CD4-positive, alpha-beta memory T cell (primary cell): ENCODE measurements around the gene BPIFB1. TPM values are rescaled to one million over a fixed set of nuclear protein-coding genes. Genes with fewer than 3 reads are reported as not detected.

ENCODE experiments used
- CTCF ChIA-PET: fragments of 350-600 bp; sonication (Branson Sonifier 250); formaldehyde crosslinking; loops from one replicate; lab custom pipeline; 2021; ENCODE audit warnings: inconsistent platforms; ENCODE audit not compliant: partially characterized antibody; lab: Charles Lee
- POLR2A ChIA-PET: fragments of 350-600 bp; sonication (Branson Sonifier 250); formaldehyde crosslinking; loops from one replicate; lab custom pipeline; 2021; ENCODE audit not compliant: partially characterized antibody; lab: Charles Lee
- DNase-seq, 5 donors: peaks; one replicate each; pipeline versions ENCODE4 v3.0.0 to v3.0.0-alpha.2; 2020 to 2022; ENCODE audit warnings: mixed read lengths in 1 of 5
- H3K27ac ChIP-seq: one replicate; pipeline ENCODE4 v1.7.0; 2013; ENCODE audit warnings: low read depth, low read length
- H3K27me3 ChIP-seq: 2 replicates; pipeline ENCODE4 v1.7.0; 2013; ENCODE audit warnings: mild to moderate bottlenecking, low read length, moderate library complexity; ENCODE audit not compliant: insufficient read depth
- H3K36me3 ChIP-seq: 2 replicates; pipeline ENCODE4 v1.7.0; 2013; ENCODE audit warnings: mild to moderate bottlenecking, low read length, moderate library complexity; ENCODE audit not compliant: insufficient read depth
- H3K4me1 ChIP-seq: 2 replicates; pipeline ENCODE4 v1.7.0; 2013; ENCODE audit warnings: mild to moderate bottlenecking, low read length, moderate library complexity; ENCODE audit not compliant: insufficient read depth
- H3K4me3 ChIP-seq, 2 donors: one replicate each; pipeline ENCODE4 v1.7.0; 2013; ENCODE audit warnings: low read length in 2 of 2, mild to moderate bottlenecking in 1 of 2
- H3K9me3 ChIP-seq, 2 donors: one replicate each; pipeline ENCODE4 v1.7.0; 2013; ENCODE audit warnings: low read length in 2 of 2, control low read depth in 1 of 2; ENCODE audit not compliant: control insufficient read depth in 1 of 2
- H3K27ac Mint-ChIP-seq, 7 donors: one replicate each; pipeline ENCODE4 v1.8.0; 2020 to 2021; ENCODE audit warnings: mixed read lengths in 7 of 7, mild to moderate bottlenecking in 6 of 7, inconsistent platforms in 3 of 7, moderate library complexity in 3 of 7
- H3K27me3 Mint-ChIP-seq, 2 donors: one replicate each; pipeline ENCODE4 v1.8.0; 2020 to 2021; ENCODE audit warnings: mixed read lengths in 2 of 2
- H3K36me3 Mint-ChIP-seq, 2 donors: one replicate each; pipeline ENCODE4 v1.8.0; 2020 to 2021; ENCODE audit warnings: mixed read lengths in 2 of 2, inconsistent platforms in 1 of 2, mild to moderate bottlenecking in 1 of 2
- H3K4me1 Mint-ChIP-seq, 4 donors: one replicate each; pipeline ENCODE4 v1.8.0; 2020 to 2021; ENCODE audit warnings: mixed read lengths in 4 of 4, mild to moderate bottlenecking in 1 of 4
- H3K4me3 Mint-ChIP-seq, 8 donors: one replicate each; pipeline ENCODE4 v1.8.0; 2020 to 2021; ENCODE audit warnings: mixed read lengths in 8 of 8, mild to moderate bottlenecking in 7 of 8, moderate library complexity in 6 of 8, inconsistent platforms in 3 of 8
- H3K9me3 Mint-ChIP-seq, 8 donors: one replicate each; pipeline ENCODE4 v1.8.0; 2020 to 2021; ENCODE audit warnings: mixed read lengths in 8 of 8, mild to moderate bottlenecking in 5 of 8, inconsistent platforms in 3 of 8, moderate library complexity in 1 of 8
- intact Hi-C: fragments of 100-400 bp; cut with micrococcal nuclease; formaldehyde crosslinking; loops from one replicate; pipeline ENCODE4 v1.15.1; 2023
- polyA plus RNA-seq, 2 donors: library from polyadenylated mRNA; unstranded; fragments of 300-500 nt; fragmentation: Illumina TruSeq; gene quantifications; one replicate each; pipeline ENCODE4 v1.2.3, GENCODE V29; 2021
- total RNA-seq, 2 experiments: library from RNA; stranded (reverse); gene quantifications; one replicate each; pipeline ENCODE4 v1.2.3, GENCODE V29; 2021

Gene BPIFB1
- total and polyA plus RNA-seq, 4 experiments from 2014 or later, result not detected

DNA sequence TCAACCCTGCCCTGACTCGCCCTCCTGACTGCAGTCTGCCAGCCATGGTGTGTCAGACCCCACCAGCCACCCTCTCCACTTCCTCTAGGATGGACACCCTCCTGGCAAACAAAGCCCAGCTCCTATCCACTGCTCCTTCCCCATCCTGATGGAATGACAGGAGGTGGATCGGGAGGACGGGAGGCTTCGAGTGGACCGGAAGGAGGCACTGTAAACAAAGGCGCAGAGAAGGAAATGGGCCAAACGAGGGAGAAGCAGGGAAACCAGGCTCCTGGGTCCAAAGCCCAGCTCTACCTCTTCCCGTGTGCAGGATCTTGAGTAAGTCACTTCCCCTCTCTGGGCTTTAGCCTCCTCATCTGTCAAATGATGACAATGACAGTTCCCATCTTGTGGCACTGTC is 40.2 kb downstream of the BPIFB1 start:
- ChIA-PET CTCF (no interaction called here), POLR2A (no interaction called here)
- Histone ChIP-seq H3K4me1 (no peaks in the 10 kb centered on the region), H3K9me3 (no peaks in the 10 kb centered on the region), H3K4me3 (no peak overlapping the region), H3K27ac (no peak overlapping the region), H3K27me3 (no peaks in the 10 kb centered on the region), H3K36me3 (no peaks in the 10 kb centered on the region)
- H3K4me3 Mint-ChIP-seq, result no peak overlapping the region
- H3K4me1 Mint-ChIP-seq, result no peaks in the 10 kb centered on the region
- intact Hi-C loops, result no loop called here
- H3K27me3 Mint-ChIP-seq, result peaks cover 2 to 20% of the 10 kb centered on the region in 2 donors
- no peak for DNase-seq
- no peak overlapping the region for H3K27ac Mint-ChIP-seq
- peaks cover 0 to 2% (median 0%) of the 10 kb centered on the region in 8 donors for H3K9me3 Mint-ChIP-seq
- peaks cover 0 to 4% of the 10 kb centered on the region in 2 donors for H3K36me3 Mint-ChIP-seq

DNA sequence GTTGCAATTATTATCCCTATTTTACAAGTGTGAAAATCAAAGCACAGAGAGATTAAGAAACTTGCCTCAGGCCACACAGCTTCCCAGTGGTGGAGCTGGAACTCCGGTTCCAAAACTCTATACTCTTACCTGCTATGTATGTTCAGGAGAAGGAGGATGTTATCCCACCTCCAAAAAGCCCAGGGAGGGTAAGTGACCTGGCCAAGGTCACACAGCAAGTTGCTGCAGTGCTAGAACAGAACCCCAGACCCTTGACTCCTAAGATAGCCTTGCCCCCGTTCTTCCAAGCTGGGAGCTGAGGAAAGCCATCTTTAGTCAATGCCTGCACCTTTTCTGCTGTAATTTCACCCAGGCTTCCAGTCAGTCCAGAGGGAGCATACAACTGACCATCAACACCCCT is 42.3 kb downstream of the BPIFB1 start:
- Histone ChIP-seq H3K9me3 (no peaks in the 10 kb centered on the region), H3K27ac (no peak overlapping the region), H3K4me1 (no peaks in the 10 kb centered on the region), H3K36me3 (no peaks in the 10 kb centered on the region), H3K4me3 (no peak overlapping the region), H3K27me3 (no peaks in the 10 kb centered on the region)
- H3K9me3 Mint-ChIP-seq, result peaks cover 0 to 2% (median 0%) of the 10 kb centered on the region in 8 donors
- H3K4me1 Mint-ChIP-seq, result no peaks in the 10 kb centered on the region
- POLR2A ChIA-PET, result no interaction called here
- peaks cover 0 to 4% of the 10 kb centered on the region in 2 donors for H3K36me3 Mint-ChIP-seq
- H3K27ac Mint-ChIP-seq, result peak overlapping the region in 1 of 7 donors; percentile 52
- no peak overlapping the region for H3K4me3 Mint-ChIP-seq
- no peak for DNase-seq
- H3K27me3 Mint-ChIP-seq, result peaks cover 2 to 11% of the 10 kb centered on the region in 2 donors
- intact Hi-C loops, result no loop called here
- CTCF ChIA-PET, result no interaction called here

DNA sequence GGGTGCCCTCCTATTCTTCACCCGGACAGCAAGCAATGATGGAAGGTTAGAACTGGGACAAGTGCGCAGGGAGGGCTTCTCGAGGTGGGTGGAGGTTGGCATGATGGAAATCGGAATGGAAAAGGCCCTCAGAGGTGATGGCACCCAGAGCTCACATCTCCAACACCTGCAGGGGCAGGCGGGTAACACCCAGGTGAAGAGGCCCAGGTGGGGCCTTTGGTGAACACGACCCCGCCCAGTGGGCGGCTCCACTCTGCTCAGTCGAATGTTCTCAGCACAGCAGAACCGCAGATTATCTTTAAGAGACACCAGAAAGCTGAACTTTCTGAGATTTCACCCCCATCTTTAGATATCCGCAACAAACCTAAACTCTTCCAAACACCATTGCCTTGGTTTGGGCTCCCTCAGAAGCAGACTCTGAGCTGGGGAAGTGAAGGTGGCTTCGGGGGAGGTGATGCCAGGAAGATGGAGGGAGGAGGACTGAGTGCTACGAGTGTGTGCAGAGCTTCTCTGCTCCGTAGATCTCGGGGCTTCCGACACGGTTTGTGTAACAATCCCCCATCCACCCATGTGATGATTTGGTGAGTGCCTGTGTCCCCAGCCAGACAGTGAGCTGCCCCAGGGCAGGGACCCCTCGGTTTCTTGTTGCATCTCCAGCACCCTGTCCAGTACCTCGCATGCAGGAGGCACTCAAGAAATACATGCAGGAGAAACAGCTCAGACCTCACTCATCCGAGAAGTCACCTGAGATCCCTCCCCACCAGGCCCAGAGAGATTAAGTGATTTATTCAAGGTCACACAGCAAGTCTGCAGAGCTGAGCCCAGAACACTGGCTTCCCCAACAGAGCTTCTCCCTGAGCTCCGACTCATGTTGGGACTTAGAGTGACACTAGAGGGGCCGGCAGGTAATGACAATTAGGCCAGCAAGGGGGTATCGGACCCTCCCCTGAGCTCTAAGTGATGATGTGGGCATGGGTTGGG is 45.4 kb downstream of the BPIFB1 start:
- Mint-ChIP-seq H3K9me3 (no peaks in the 10 kb centered on the region), H3K27ac (no peak overlapping the region), H3K4me3 (peak overlapping the region in 1 of 8 donors; percentile 71), H3K4me1 (no peaks in the 10 kb centered on the region), H3K36me3 (no peaks in the 10 kb centered on the region), H3K27me3 (peaks cover 2 to 4% of the 10 kb centered on the region in 2 donors)
- H3K27ac ChIP-seq, result no peak overlapping the region
- POLR2A ChIA-PET, result no interaction called here
- H3K4me1 ChIP-seq, result no peaks in the 10 kb centered on the region
- no peaks in the 10 kb centered on the region for H3K9me3 ChIP-seq
- H3K27me3 ChIP-seq, result no peaks in the 10 kb centered on the region
- no peaks in the 10 kb centered on the region for H3K36me3 ChIP-seq
- no peak for DNase-seq
- intact Hi-C loops, result no loop called here
- CTCF ChIA-PET, result interaction anchor here (0.6 to 1.1 kb wide), 3 partner anchors 29 to 424 kb away, joined by 3 to 4 read pairs (median 4); no protein-coding TSS in a partner anchor
- no peak overlapping the region for H3K4me3 ChIP-seq

DNA sequence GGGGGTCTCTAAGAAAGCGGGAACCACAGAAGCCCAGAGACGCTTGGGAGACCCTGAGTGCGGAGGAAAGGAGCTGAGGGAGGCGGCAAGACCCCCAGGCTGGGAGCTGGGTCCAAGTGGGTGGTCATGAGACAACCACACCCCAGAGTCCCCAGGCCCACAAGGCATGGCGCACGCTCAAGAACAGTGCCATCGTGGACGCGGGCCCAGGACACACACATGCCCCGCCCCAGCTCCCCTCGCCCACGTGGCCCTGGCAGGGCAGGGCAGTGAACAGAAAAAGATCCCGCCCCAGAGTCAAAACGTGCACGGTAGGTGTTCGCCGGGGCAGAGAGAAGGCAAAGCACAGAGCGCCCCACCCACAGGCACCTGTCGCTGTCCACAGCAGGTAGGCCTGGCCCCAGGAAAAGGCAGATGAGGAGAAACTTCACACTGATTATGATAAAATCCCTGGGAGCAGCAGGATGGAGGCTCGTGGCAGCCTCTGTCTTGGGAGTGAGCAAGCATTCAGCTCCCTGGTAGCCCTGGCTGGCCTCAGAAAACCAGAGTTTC is 50.0 kb downstream of the BPIFB1 start:
- peaks cover 0 to 3% (median 0%) of the 10 kb centered on the region in 4 donors for H3K4me1 Mint-ChIP-seq
- no peak overlapping the region for H3K27ac ChIP-seq
- H3K36me3 Mint-ChIP-seq, result no peaks in the 10 kb centered on the region

DNA sequence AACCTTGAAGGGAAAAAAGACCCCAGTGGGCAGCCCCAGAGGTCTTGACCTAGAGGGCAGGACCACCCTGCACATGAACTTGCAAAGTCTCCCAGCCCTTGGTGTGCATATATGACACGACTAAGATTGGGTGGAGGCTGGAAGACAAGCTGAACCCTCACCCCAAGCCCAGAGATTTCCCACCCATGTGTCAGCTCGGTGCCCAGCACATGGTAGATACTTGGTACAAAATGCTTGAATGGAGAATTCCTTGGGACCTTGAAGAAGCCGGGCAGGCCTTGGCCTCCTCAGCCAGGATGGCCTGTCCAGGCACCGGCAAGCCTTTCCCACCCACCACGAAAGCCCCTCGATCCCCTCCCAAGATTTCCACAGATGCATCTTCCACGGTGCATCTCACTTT is 50.6 kb downstream of the BPIFB1 start:
- ChIA-PET CTCF (no interaction called here), POLR2A (no interaction called here)
- DNase-seq, result no peak
- H3K9me3 ChIP-seq, result no peaks in the 10 kb centered on the region
- peaks cover 0 to 3% (median 0%) of the 10 kb centered on the region in 8 donors for H3K9me3 Mint-ChIP-seq
- intact Hi-C loops, result no loop called here
- no peak overlapping the region for H3K4me3 ChIP-seq
- H3K27ac ChIP-seq, result no peak overlapping the region
- H3K27ac Mint-ChIP-seq, result peak overlapping the region in 1 of 7 donors; percentile 29
- H3K4me3 Mint-ChIP-seq, result no peak overlapping the region
- no peaks in the 10 kb centered on the region for H3K36me3 ChIP-seq
- H3K36me3 Mint-ChIP-seq, result no peaks in the 10 kb centered on the region
- peaks cover 0 to 3% (median 0%) of the 10 kb centered on the region in 4 donors for H3K4me1 Mint-ChIP-seq
- no peaks in the 10 kb centered on the region for H3K4me1 ChIP-seq
- peaks cover 0 to 4% of the 10 kb centered on the region in 2 donors for H3K27me3 Mint-ChIP-seq
- H3K27me3 ChIP-seq, result no peaks in the 10 kb centered on the region

More for the DNA sequence above, 50.0 kb downstream of the BPIFB1 start:
- POLR2A ChIA-PET, result no interaction called here
- peaks cover 0 to 3% (median 0%) of the 10 kb centered on the region in 8 donors for H3K9me3 Mint-ChIP-seq
- Histone ChIP-seq H3K4me3 (no peak overlapping the region), H3K4me1 (no peaks in the 10 kb centered on the region), H3K9me3 (no peaks in the 10 kb centered on the region), H3K27me3 (no peaks in the 10 kb centered on the region), H3K36me3 (no peaks in the 10 kb centered on the region)
- no peak overlapping the region for H3K4me3 Mint-ChIP-seq
- intact Hi-C loops, result no loop called here
- peaks cover 0 to 4% of the 10 kb centered on the region in 2 donors for H3K27me3 Mint-ChIP-seq
- CTCF ChIA-PET, result no interaction called here
- DNase-seq, result no peak
- H3K27ac Mint-ChIP-seq, result no peak overlapping the region

DNA sequence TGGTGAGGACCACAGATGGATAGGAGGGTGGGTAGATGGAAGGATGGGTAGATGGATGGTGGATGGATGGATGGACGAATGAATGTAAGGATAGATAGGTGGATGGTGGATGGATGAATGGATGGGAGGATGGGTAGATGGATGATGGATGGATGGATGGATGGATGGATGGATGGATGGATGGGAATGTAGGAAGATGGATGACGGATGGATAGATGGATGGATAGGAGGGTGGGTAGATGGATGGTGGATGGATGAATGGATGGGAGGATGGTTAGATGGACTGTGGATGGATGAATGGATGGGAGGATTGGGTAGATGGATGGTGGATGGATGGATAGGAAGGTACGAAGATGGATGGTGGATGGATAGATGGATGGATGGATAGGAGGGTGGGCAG is 51.1 kb downstream of the BPIFB1 start:
- peak overlapping the region in 1 of 7 donors; percentile 29 for H3K27ac Mint-ChIP-seq
- Histone ChIP-seq H3K36me3 (no peaks in the 10 kb centered on the region), H3K27me3 (no peaks in the 10 kb centered on the region), H3K27ac (no peak overlapping the region), H3K4me3 (no peak overlapping the region), H3K9me3 (no peaks in the 10 kb centered on the region), H3K4me1 (no peaks in the 10 kb centered on the region)
- POLR2A ChIA-PET, result no interaction called here
- H3K4me3 Mint-ChIP-seq, result no peak overlapping the region
- no peaks in the 10 kb centered on the region for H3K36me3 Mint-ChIP-seq
- intact Hi-C loops, result no loop called here
- H3K4me1 Mint-ChIP-seq, result peaks cover 0 to 3% (median 0%) of the 10 kb centered on the region in 4 donors
- CTCF ChIA-PET, result no interaction called here
- peaks cover 0 to 4% of the 10 kb centered on the region in 2 donors for H3K27me3 Mint-ChIP-seq
- DNase-seq, result no peak
- H3K9me3 Mint-ChIP-seq, result peaks cover 0 to 3% (median 0%) of the 10 kb centered on the region in 8 donors

DNA sequence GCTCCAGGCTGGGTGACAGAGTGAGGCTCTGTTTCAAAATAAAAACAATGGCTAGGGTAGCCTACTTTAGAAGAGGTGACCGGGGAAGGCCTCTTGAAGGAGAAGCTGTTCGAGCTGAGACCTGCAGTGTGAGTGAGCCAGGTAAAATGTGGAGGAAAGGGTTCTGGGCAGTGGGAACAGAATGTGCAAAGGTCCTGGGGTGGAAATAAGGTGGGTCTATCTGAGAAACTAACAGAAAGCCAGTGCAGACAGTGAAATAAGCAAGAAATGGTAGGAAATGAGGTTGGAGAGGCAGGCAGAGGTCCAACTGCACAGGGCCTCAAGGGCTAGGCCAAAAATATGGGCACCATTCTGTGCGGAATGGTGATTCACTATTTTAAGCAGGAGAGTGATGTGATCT is 53.4 kb downstream of the BPIFB1 start:
- intact Hi-C loops, result no loop called here
- H3K4me1 Mint-ChIP-seq, result peaks cover 0 to 3% (median 0%) of the 10 kb centered on the region in 4 donors
- H3K27me3 ChIP-seq, result no peaks in the 10 kb centered on the region
- H3K9me3 ChIP-seq, result no peaks in the 10 kb centered on the region
- no peaks in the 10 kb centered on the region for H3K36me3 ChIP-seq
- no peak overlapping the region for H3K4me3 ChIP-seq
- no peak overlapping the region for H3K27ac ChIP-seq
- POLR2A ChIA-PET, result no interaction called here
- H3K4me3 Mint-ChIP-seq, result no peak overlapping the region
- H3K27ac Mint-ChIP-seq, result no peak overlapping the region
- peaks cover 0 to 4% of the 10 kb centered on the region in 2 donors for H3K27me3 Mint-ChIP-seq
- no peak for DNase-seq
- CTCF ChIA-PET, result no interaction called here
- no peaks in the 10 kb centered on the region for H3K36me3 Mint-ChIP-seq
- H3K9me3 Mint-ChIP-seq, result peaks cover 0 to 3% (median 0%) of the 10 kb centered on the region in 8 donors
- H3K4me1 ChIP-seq, result no peaks in the 10 kb centered on the region
